Hematopoietic multipotent progenitor cell treated with erythropoietin and hydrocortisone succinate and interleukin-3 and kit ligand, for 6 days (in vitro differentiated cells): ENCODE results near the gene FOXRED2.

ENCODE experiments used
- DNase-seq: peaks from one replicate; pipeline ENCODE4 v3.0.0-alpha.2; 2015

Gene FOXRED2

GRCh38 chr22:36514766-36515165 lies 7.9 kb upstream of the FOXRED2 start:
- no peak for DNase-seq

GRCh38 chr22:36512991-36513390 lies 6.2 kb upstream of the FOXRED2 start:
- DNase-seq = no peak

- DNase-seq = no peak
Observed at GRCh38 chr22:36512333-36512732, 5.5 kb upstream of the FOXRED2 start.

GRCh38 chr22:36510966-36511881 lies 4.4 kb upstream of the FOXRED2 start:
- DNase-seq = peak; percentile 83

- DNase-seq = no peak
Observed at GRCh38 chr22:36510384-36510783, 3.5 kb upstream of the FOXRED2 start.

- no peak for DNase-seq
Observed at GRCh38 chr22:36507518-36508010, 724 bp upstream of the FOXRED2 start.

GRCh38 chr22:36505998-36506635 lies 723 bp downstream of the FOXRED2 start:
- DNase-seq = no peak

GRCh38 chr22:36497910-36498665 lies 8.8 kb downstream of the FOXRED2 start:
- DNase-seq = no peak

GRCh38 chr22:36493690-36494110 lies 13.1 kb downstream of the FOXRED2 start:
- peak; percentile 67 for DNase-seq

- DNase-seq = no peak
Observed at GRCh38 chr22:36492109-36492508, 14.7 kb downstream of the FOXRED2 start.

- DNase-seq = no peak
Observed at GRCh38 chr22:36491155-36491554, 15.7 kb downstream of the FOXRED2 start.

GRCh38 chr22:36486619-36487384 lies 20.0 kb downstream of the FOXRED2 start:
- peak; percentile 67 for DNase-seq

- peak; percentile 99 for DNase-seq
Observed at GRCh38 chr22:36481393-36482168, 25.3 kb downstream of the FOXRED2 start, which contains the start of gene TXN2. Gene TXN2 (minus strand): TSS chr22:36481640. CDS start chr22:36480837, 803 bp downstream.

GRCh38 chr22:36480941-36481392 lies 25.9 kb downstream of the FOXRED2 start:
- DNase-seq = no peak

GRCh38 chr22:36478966-36479365 lies 27.9 kb downstream of the FOXRED2 start:
- DNase-seq = peak; percentile 90

GRCh38 chr22:36475341-36475740 lies 31.5 kb downstream of the FOXRED2 start:
- no peak for DNase-seq

- no peak for DNase-seq
Observed at GRCh38 chr22:36472689-36473088, 34.2 kb downstream of the FOXRED2 start.

GRCh38 chr22:36471341-36471821 lies 35.5 kb downstream of the FOXRED2 start:
- DNase-seq = no peak

- DNase-seq = no peak
Observed at GRCh38 chr22:36470994-36471331, 35.9 kb downstream of the FOXRED2 start.

- peak; percentile 94 for DNase-seq
Observed at GRCh38 chr22:36470162-36470993, 36.5 kb downstream of the FOXRED2 start.
